WERI-Rb-1 (cell line): ENCODE data around the gene HNRNPA0.
"Not testable (repeated sequence)": the region's sequence is repeated elsewhere in the genome, so short reads cannot be mapped to it uniquely, and the experiment has no call there.

ENCODE experiments used
- DNase-seq: peaks from one replicate; pipeline ENCODE4 v3.0.0-alpha.2; 2020
- H3K27ac ChIP-seq: fragments of 250-450 bp; sonication (Bioruptor Pico); 2 replicates; pipeline ENCODE4 v1.5.1; 2020; ENCODE audit warnings: mild to moderate bottlenecking, moderate library complexity
- H3K27me3 ChIP-seq: fragments of 250-450 bp; sonication (Bioruptor Pico); 2 replicates; pipeline ENCODE4 v1.5.1; 2021; ENCODE audit warnings: mild to moderate bottlenecking, low read depth, moderate library complexity; ENCODE audit not compliant: insufficient read depth, severe bottlenecking
- H3K36me3 ChIP-seq: fragments of 250-450 bp; sonication (Bioruptor Pico); 2 replicates; pipeline ENCODE4 v1.5.1; 2020; ENCODE audit warnings: mild to moderate bottlenecking, moderate library complexity
- H3K4me3 ChIP-seq: 2 replicates; pipeline ENCODE4 v1.5.1; 2011; ENCODE audit warnings: low read depth, mild to moderate bottlenecking, control low read depth, low read length
- H3K9me3 ChIP-seq: fragments of 250-450 bp; sonication (Bioruptor Pico); 2 replicates; pipeline ENCODE4 v1.5.1; 2021; ENCODE audit warnings: mild to moderate bottlenecking, moderate library complexity; ENCODE audit not compliant: severe bottlenecking
- TF ChIP-seq, protein P1 (sequence below): IDR thresholded peaks from 2 replicates; pipeline ENCODE4 v1.5.1; 2011; ENCODE audit warnings: low read depth, mild to moderate bottlenecking, control low read depth, inconsistent platforms, low read length

The HNRNPA0 gene

DNA sequence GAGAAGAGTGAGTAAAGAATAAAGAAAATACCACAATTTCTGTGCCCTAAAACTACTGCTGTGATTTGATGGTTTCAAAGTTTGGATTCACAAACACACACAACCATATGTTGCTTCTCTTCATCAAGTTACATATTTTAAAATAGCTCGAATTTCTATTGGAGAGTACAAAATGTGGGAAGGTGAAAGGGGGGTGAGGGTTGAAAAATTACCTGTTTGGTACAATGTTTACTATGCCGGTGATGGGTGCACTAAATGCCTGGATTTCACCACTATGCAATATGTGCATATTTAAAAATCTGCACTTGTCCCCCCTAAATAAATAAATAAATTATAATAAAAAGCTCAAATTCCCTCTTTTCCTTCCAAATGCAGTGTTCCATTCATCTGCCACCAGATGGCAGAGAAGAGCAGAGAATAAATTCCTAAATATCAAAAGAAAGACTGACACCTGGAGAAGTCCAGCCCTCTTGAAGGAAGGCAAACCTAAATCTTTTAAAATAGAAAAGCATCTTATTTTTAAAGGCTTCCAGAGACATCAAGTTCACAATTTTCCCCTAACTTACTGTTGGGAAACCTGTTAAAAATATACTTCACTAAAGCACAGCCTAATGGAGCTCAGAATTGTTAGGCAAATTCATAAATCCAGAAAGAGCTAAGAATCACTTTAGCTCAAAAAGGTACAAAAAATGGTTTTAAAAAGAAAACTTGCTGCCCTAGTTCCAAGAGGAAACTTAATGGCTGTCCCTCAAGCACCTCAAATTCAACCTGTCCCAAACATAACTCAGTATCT lies 24.8 kb upstream of the HNRNPA0 start:
- DNase-seq: no peak
- Histone ChIP-seq H3K27ac (no peak overlapping the region), H3K27me3 (no peaks in the 10 kb centered on the region), H3K4me3 (no peak overlapping the region), H3K9me3 (no peaks in the 10 kb centered on the region), H3K36me3 (no peaks in the 10 kb centered on the region)
- TF ChIP-seq, protein P1, sequence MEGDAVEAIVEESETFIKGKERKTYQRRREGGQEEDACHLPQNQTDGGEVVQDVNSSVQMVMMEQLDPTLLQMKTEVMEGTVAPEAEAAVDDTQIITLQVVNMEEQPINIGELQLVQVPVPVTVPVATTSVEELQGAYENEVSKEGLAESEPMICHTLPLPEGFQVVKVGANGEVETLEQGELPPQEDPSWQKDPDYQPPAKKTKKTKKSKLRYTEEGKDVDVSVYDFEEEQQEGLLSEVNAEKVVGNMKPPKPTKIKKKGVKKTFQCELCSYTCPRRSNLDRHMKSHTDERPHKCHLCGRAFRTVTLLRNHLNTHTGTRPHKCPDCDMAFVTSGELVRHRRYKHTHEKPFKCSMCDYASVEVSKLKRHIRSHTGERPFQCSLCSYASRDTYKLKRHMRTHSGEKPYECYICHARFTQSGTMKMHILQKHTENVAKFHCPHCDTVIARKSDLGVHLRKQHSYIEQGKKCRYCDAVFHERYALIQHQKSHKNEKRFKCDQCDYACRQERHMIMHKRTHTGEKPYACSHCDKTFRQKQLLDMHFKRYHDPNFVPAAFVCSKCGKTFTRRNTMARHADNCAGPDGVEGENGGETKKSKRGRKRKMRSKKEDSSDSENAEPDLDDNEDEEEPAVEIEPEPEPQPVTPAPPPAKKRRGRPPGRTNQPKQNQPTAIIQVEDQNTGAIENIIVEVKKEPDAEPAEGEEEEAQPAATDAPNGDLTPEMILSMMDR: peak; percentile 24; the same call in 1 of the 2 replicates

DNA sequence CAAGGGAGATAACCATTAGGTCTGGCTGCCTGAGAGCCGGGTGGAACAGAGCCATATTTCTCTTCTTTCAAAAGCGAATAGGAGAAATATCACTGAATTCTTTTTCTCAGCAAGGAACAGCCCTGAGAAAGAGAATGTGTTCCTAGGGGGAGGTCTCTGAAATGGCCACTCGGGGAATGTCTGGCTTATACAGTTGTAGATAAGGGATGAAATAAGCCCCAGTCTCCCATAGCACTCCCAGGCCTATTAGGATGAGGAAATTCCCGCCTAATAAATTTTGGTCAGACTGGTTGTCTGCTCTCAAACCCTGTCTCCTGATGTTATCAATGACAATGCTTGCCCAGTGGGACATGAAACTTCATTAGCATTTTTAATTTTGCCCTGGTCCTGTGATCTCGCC lies 13.8 kb upstream of the HNRNPA0 start:
- H3K36me3 ChIP-seq, DNase-seq, H3K27ac ChIP-seq, H3K4me3 ChIP-seq, H3K27me3 ChIP-seq: not testable (repeated sequence)
- peaks cover 11% of the 10 kb centered on the region for H3K9me3 ChIP-seq

DNA sequence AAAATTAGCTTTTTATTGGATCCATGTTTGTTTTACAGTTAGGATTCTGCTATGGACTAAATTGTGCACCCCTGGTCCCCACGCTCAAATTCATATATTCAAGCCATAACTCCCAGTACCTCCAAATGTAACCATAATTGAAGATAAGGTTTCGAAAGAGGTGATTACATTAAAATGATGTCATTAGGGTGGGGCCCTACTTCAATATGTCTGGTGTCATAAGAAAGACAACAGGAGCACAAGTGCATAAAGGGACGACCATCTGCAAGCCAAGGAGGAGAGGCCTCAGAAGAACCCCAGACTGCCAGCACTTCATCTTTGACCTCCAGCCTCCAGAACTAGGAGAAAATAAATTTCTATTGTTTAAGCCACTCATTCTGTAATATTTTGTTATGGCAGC lies 7.4 kb upstream of the HNRNPA0 start:
- DNase-seq: no peak
- no peak overlapping the region for H3K27ac ChIP-seq
- TF ChIP-seq, protein P1: no peak
- no peaks in the 10 kb centered on the region for H3K27me3 ChIP-seq
- H3K36me3 ChIP-seq: no peaks in the 10 kb centered on the region
- H3K4me3 ChIP-seq: no peak overlapping the region
- no peaks in the 10 kb centered on the region for H3K9me3 ChIP-seq

DNA sequence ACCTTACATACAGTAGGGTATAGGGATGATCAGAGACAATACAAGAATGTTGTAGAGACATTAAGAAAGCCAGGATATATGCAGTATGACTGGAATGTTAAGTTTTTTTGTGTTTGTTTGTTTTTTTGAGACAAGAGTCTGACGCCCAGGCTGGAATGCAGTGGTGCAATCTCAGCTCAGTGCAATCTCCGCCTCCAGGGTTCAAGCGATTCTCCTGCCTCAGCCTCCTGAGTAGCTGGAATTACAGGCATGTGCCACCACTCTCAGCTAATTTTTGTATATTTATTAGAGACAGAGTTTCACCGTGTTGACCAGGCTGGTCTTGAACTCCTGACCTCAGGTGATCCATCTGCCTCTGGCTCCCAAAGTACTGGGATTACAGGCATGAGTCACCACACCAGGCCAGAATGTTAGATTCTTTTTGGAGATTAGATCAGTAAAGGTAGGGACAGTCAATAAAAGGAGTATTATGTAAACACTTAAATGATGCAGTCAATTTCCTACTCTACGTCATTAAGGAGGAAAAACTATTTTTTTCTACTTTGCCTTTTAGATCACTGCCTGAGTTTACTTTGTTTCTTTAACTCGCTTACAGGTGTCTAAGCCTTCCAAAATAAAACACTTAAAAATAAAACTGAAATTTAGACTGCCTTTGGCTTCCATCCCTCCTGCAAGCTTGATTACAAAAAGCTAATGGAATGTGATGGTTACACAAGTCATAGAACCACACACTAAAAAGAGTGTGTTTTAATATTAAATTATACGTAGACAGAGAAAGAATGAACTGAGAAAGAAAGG lies 6.8 kb upstream of the HNRNPA0 start:
- H3K27me3 ChIP-seq: no peaks in the 10 kb centered on the region
- H3K9me3 ChIP-seq: no peaks in the 10 kb centered on the region
- DNase-seq: no peak
- H3K36me3 ChIP-seq: no peaks in the 10 kb centered on the region
- TF ChIP-seq, protein P1: no peak
- H3K27ac ChIP-seq: no peak overlapping the region
- no peak overlapping the region for H3K4me3 ChIP-seq

DNA sequence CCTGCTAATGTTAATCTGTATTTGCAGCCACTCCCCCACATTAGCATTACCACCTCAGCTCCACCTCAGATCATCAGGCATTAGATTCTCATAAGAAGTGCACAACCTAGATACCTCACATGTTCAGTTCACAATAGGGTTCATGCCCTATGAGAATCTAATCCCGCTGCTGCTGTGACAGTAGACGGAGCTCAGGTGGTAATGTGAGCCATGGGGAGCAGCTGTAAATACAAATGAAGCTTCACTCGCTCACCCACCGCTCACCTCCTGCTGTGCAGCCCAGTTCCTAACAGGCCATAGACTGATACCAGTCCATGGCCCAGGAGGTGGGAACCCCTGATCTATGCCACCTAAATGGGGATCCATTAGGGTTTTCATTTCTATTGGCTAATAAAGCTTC lies 6.1 kb upstream of the HNRNPA0 start:
- Histone ChIP-seq H3K4me3 (no peak overlapping the region), H3K27ac (no peak overlapping the region), H3K36me3 (no peaks in the 10 kb centered on the region), H3K9me3 (no peaks in the 10 kb centered on the region), H3K27me3 (no peaks in the 10 kb centered on the region)
- TF ChIP-seq, protein P1: no peak
- DNase-seq: no peak

DNA sequence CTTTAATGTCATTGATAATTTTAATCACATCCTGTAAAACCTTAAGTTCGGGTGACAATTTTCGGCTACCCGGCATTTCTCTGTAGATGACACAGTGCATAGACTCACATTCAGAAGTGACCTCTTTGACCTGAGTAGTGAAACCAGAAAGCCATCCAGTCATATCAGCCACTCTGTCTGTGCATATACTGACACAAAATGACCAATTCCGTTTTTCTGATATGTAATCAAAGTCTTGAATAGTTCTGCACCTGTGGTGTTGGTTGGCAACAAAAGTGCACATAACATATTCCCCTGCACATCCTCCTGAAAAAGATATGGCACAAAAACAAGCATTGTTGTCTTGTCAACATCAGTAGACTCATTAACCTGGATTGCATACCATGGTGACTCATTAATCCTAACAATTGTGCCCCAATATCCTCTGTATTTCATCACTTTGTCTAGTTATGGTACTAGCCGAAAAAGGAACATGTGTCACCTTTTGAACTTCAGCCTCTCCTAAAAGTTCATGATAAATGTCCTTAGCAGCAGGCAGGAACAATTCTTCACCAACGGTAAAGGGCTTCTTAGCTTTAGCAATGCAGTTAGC lies 4.6 kb upstream of the HNRNPA0 start:
- TF ChIP-seq, protein P1: no peak
- Histone ChIP-seq H3K36me3 (peaks cover 3% of the 10 kb centered on the region), H3K9me3 (no peaks in the 10 kb centered on the region), H3K4me3 (no peak overlapping the region), H3K27ac (no peak overlapping the region), H3K27me3 (no peaks in the 10 kb centered on the region)
- no peak for DNase-seq
